HG02798 (cell line): Measurements from ENCODE around the gene FBXO40.
A peak's percentile ranks its signal among the peaks of the same experiment; 100 is the strongest.
"Not testable (repeated sequence)": the region's sequence is repeated elsewhere in the genome, so short reads cannot be mapped to it uniquely, and the experiment has no call there.

Source experiments
- ATAC-seq: cut with Tn5 transposase; IDR thresholded peaks from one replicate; pipeline ENCODE4 v1.9.1; 2021; ENCODE audit warnings: mild to moderate bottlenecking; ENCODE audit not compliant: unreplicated experiment, poor library complexity

Gene FBXO40, protein sequence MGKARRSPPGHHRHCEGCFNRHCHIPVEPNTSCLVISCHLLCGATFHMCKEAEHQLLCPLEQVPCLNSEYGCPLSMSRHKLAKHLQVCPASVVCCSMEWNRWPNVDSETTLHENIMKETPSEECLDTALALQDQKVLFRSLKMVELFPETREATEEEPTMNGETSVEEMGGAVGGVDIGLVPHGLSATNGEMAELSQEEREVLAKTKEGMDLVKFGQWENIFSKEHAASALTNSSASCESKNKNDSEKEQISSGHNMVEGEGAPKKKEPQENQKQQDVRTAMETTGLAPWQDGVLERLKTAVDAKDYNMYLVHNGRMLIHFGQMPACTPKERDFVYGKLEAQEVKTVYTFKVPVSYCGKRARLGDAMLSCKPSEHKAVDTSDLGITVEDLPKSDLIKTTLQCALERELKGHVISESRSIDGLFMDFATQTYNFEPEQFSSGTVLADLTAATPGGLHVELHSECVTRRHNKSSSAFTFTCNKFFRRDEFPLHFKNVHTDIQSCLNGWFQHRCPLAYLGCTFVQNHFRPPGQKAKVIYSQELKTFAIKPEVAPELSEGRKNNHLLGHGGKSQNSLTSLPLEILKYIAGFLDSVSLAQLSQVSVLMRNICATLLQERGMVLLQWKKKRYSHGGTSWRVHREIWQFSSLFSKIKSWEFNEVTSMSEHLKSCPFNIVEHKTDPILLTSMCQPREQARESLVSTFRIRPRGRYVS

DNA sequence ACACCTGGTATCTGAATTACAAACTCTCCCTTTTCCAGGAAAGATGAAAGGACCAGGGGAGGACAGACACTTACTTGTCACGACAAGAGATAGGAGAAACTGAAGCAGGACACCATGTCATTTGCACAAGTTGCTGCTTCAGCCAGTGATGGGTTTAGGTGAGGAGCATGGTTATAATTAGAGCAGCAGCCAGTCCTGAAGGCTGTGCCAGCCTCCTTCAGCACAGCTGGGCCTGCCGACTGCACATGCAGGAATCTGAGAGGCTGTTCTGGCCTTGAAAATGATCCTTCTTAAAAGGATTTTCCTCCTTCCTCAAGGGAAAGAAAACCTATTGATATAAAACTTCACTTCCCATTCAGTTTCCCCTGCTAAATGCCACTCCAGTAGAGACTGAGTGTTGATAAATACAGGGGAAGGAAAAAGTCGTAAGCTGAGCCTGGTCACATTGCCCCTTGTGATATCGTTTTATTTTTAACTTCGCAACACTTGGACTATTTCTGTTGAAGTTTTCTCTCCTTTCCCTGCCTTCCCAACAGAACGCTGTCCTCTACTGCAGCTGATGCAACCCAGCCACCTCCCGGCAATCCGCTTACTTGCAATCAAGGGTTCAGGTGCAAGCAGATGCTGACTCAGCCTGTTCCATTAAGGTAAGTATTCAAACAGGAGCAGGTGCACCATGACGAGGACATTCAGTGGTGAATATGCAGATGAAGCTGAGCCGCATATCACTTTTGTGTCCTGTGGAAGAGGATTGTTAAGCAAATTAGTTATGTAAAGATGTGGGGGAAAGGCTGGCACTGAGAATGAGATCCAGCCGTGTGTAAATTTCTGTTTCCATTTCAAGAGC, at the start of gene FBXO40:
FBXO40 (plus strand) TSS at position 524 of the 847 bp plus-strand sequence. CDS start 27,197 bp downstream, outside the sequence.
- peak; percentile 80 for ATAC-seq

DNA sequence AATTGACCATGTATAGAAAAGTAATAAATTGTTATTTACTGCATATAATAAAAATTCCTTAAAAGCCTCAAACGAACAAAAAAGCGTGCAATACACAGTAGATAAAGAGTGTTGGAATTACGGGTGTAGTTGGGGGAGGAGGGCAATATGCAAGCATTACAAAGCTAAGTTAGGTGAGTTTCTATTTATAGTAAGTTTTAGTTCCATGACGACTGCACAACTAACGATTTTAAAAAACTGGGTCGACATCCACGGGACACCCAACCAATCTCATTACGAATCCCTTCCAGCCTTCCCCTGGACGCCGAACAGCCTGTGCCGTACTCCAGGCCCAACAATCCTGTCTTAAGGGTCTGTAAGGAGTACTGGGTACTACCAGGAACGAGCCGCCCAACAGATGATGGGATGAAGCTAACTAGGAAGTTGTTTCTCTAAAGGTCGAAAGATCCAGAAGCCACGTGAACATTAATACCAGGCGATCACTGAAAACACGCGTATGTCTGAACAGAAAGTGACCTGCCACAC, 48.1 kb upstream of the FBXO40 start:
- no peak for ATAC-seq

DNA sequence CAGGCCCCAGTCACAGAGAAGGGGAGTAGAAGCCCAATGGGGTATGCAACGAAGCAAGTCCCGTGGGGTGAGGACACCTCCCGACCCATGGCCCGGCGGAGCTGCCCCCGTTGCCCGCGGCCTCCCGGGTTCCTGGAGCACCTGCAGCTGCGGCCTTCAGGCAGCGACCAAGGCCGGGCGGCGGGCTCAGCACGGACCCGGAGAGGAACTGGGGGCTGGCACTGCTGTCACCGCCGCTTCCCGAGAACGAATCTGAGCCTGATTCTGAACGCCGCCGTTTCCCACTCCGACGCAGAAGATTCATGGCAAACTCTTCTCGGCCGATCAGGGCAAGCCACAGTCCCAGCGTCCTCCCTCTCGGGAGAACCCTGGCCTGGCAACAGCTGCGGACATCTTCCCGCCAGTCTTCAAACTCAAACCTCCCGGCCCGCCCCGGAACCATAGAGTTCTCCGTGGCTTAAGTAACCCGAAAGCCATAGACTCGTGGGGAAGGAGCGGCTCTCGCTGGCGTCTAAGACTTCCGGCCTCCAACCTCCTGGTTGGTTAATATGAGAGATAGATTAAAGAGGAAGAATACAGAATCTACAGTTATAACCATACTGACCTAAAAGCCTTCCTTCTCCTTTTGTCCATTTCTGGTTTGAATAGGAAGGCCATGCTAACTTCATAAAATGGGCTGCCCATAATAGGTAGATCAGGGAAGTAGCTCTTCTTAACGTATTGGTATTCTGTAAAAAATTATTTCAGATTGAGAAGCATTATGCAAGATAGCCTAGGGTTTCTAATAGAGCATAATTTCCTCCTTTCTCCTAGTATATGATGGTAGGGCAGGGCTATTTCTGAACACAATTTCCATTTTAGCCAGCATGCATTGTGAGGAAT, 47.4 kb upstream of the FBXO40 start, which contains the start of gene POLQ:
POLQ (minus strand) TSS at position 415 of the 882 bp plus-strand sequence; CDS start at position 304, 111 bp downstream.
- ATAC-seq: peak; percentile 86

DNA sequence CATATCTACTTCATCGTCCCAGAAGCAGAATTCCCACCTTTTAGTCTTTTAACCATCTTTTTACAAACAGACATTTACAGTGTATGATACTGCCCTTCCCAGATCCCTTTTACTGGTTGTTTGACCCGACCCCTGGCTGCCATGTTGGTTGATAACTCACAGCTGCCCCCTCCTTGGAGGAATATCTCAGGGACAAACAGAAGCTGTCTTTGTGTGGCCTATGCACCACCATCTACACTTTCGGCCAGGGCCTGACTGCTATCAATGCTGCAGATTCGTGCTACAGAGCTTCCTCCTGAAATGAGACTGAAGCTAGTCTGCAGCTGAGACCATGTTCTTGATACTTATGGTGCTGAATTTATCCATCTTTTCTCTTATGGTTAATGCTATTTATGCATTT, 40.8 kb upstream of the FBXO40 start:
- no peak for ATAC-seq

DNA sequence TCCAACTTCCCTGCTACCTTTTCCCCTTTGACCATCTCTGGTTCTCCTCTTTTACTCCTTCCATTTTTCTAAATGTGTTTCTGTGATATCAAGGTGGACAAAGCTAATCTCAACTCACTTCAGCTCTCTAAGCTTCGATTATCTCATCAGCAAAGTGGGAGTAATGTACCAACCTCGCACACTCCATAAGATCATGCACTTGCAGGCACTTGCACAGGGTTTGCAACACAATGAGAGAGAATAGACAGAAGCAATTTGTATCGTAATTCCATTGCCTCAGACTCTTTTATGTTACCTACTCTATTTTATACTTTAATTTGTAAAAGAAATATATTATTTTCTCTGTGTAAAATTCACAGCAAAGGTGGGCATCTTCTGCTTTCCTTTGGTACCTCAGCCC, 40.4 kb upstream of the FBXO40 start:
- ATAC-seq: no peak

DNA sequence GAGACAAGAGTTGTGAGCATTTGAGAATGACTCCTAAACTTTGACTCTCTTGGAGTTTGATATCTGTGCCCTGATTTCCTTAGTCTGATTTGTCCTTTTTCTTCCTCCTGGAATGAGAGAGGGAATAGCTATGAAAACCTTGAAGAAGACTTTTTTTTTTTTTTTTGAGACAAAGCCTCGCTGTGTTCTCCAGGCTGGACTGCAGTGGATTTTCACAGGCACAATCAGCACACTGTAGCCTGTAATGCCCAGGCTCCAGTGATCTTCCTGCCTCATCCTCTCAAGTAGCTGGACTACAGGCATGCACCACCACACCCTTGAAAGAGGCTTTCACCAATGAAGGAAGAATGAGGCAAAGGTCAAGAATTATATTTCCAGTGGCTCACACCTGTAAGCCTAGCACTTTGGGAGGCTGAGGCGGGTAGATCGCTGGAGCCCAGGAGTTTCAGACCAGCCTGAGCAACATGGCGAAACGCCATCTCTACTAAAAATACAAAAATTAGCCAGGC, 35.7 kb upstream of the FBXO40 start:
- ATAC-seq: no peak

DNA sequence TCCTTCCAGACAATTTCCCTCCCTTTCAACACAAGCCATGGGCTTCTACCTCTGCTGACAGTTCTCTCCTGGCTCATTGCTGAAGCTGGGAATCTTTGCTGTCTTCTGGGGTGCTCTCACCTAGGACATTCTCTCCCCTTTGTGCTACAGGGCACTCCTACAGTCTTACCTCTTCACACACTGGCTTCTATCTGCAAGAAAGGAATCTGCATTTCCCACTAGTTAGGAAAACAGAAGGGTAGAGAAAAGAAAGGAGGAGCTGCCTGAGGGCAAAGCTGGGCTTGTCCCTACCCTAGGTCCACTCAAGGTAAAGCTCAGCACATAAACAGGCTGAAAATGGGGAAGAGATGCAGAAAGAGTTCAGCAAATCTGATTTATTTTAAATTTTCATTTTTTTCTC, 31.0 kb upstream of the FBXO40 start:
- no peak for ATAC-seq

DNA sequence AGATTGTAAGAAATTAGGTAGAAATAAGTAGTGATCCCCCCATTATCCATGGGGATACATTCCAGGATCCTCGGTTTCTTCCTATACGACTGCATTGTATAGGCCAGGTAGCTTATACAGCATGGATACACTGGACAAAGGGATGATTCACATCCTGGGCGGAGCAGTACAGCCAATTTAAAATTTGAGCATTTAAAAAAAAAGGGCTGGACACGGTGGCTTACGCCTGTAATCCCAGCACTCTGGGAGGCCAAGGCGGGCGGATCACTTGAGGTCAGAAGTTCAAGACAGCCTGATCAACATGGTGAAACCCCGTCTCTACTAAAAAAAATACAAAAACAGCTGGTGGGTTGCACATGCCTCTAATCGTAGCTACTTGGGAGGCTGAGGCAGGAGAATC, 26.4 kb upstream of the FBXO40 start:
- no peak for ATAC-seq

DNA sequence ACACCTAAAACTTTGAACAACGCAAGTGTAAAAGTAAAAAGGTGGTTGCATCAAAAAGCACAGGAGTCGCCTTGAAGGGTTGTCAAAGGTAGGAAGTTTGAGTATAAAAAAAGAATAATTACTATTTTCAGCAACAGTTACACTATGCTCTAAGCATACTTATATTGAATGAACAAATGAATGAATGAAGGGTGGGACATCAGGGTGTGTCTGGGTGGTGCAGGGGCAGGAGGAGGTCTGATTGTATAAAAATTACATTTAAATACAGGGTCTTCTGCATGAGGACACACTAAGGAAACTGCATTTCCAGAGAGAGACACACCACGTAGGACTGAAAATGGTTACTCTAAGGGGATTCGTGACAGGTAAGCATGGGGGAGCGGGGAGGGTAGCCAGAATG, 25.5 kb upstream of the FBXO40 start, which contains the start of gene ARGFX:
ARGFX (plus strand) TSS at position 301 of the 400 bp plus-strand sequence. CDS start 2,765 bp downstream, outside the sequence.
- no peak for ATAC-seq

DNA sequence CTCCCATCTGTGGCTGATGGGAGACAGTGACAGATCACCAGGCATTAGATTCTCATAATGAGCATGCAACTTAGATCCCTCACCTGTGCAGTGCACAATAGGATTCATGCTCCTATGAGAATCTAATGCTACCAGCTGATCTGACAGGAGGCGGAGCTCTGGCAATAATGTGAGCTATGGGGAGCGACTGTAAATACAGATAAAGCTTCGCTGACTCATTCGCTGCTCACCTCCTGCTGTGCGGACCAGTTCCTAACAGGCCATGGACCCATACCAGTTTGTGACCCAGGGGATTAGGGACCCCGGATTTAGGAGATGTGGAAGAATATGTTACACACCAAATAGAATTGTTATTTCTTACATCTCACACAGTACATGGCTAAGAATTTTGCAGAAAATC, 18.7 kb upstream of the FBXO40 start:
- ATAC-seq: no peak

DNA sequence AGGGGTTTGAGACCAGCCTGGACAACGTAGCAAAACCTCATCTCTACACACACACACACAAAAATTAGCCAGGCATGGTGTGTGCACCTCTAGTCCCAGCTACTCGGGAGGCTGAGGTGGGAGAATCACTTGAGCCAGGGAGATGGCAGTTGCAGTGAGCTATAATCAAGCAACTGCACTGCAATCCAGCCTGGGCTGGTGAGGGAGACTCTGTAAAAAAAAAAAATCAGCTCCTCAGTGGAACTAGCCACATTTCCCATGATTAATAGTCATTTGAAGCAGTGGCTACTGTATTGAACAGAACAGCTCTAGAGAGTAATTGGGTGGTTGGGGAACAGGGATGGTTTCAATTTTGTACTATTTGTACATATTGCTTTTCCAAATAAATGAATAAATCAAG, 11.5 kb upstream of the FBXO40 start:
- no peak for ATAC-seq

DNA sequence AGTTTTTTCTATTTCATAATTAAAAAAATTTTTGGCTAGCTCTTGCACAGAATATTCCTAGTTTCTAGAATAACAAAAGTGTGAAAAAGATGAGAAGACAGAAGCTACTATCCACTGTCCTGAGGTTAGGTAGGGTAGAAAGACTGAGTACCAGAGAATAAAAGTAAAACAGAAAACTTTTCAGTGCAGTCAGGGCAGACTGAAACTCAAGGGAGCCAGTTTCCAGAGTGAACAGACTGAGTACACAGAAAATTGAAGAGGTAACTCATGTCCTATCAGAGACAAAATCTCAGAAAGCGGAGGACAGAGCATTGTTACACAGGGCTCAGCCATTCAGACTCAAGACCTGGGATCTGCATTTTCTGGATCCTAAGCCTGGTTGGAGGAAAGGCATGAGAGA, 8.8 kb upstream of the FBXO40 start:
- peak; percentile 68 for ATAC-seq

DNA sequence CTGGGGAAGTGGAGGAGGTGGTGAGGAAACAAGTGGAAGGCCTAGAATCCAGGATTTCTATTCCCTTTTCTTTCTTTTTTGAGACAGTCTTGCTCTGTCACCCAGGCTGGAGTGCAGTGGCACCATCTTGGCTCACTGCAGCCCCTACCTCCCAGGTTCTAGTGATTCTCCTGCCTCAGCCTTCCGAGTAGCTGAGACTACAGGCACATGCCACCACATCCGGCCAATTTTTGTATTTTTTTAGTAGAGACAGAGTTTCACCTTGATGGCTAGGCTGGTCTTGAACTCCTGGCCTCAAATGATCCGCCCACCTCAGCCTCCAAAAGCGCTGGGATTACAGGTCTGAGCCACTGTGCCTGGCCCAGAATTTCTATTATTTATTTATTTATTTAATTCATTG, 627 bp downstream of the FBXO40 start:
- ATAC-seq: not testable (repeated sequence)

DNA sequence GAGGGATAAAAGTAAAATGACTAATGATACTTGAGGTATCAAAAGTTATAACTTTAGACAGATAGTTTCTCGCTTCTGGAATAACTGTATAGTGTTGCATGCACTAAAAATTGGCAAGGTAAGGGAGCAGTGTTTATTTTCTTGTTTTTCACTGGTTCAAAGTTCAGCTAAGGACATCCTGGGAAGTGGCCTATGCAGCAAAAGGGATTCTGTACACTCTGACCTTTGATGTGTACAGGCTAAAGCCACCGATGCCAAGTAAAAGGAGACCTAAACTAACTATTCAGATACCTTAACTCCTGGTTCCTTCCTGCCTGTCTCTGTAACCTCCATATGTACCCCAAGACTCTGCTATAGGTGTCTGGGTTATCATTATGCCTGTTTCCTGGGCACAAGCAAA, 1.7 kb downstream of the FBXO40 start:
- ATAC-seq: no peak

DNA sequence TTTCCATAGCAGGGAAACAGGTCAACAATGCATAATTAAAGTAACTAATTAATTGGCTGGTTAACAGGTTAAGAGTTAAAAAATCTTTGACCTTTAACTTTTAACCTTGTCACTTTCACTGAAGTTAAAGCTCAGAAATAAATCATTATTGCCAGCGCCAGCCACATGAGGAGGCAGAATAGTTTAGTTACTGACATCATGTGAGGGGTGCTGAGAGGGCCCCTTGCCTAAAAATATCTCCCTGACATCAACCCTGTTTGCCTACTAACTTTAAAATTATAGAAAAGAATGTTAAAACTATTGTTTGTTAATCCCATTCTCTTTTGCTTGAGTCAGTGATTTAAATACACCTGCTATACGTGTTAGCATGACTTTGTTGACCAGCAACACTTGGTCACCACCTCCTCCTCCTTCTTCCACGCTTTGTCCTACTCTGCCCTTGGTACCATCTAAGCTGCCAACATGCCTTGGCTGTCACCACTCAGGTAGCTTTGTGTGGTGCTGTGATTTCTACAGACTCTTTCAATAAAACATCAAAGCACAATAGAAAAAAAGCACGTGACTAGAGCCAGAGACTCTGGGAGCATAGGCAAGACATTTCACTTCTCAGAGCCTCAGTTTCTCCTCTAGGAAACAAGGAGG, 2.7 kb downstream of the FBXO40 start:
- no peak for ATAC-seq

DNA sequence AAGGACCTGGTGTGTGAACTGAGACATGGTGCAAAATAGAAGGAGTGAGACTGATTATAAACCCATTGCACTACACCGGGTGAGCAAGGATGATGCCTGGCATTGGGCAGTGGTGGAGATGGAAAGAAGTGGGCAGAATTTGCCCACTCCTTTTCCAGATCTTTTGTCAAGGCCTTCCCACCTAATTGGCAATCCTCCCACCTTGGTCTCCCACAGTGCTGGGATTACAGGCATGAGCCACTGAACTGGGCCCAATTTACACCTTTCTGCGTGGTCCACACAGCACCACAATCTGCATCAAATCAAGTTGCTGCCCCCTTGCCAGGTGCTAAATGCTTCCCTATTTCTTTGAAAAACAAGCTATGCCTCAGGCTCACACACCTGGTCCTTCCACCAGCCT, 5.4 kb downstream of the FBXO40 start:
- ATAC-seq: no peak

DNA sequence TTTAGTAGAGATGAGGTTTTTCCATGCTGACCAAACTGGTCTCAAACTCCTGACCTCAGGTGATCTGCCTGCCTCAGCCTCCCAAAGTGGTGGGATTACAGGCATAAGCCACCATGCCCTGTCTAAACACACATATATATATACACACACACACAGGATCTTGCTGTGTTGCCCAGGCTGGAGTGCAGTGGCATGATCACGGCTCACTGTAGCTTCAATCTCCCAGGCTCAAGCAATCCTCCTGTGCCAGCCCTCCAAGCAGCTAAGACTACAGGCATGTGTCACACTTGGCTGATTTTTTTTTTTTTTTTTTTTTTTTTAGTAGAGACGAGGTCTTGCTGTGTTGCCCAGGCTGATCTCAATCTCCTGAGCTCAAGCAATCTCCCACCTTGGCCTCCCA, 6.7 kb downstream of the FBXO40 start:
- not testable (repeated sequence) for ATAC-seq

DNA sequence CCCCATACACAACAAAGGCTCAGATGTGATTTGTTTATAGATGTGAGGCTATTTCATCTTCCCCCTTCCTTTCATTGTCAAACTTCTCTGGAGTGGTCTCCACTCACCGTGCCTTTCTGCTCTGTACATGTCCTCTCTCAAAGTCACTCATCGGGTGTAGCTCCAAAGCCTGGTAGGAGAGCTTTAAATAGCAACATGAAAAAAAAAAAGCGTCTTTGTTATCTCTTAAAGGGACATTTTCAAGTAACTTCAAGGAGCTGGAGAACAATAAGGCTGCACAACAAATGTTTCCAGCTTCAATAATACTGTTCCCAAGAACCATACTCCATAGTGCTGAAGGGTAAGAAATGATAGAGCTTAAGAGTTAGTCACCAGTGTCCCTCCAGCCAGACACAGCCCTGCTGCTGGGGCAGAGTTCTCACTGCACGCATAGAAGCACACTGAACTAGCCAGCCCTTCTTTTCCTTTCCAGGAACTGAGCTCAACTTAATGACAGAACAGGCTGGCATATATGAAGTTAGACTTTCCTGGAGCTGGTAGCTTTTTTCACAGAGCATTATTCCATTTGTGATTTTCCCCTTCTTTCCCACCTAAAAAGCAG, 8.1 kb downstream of the FBXO40 start:
- no peak for ATAC-seq
